ENCODE data around the gene ANGPTL2.
"Not testable (repeated sequence)": the region's sequence is repeated elsewhere in the genome, so short reads cannot be mapped to it uniquely, and the experiment has no call there.

The ANGPTL2 gene

GRCh38 chr9:127122176-127123063 lies at the start of gene ANGPTL2:
ANGPTL2 (minus strand) TSS chr9:127122635; CDS start chr9:127108731, 13,904 bp downstream.
- DNase-seq, result no peak

GRCh38 chr9:127171348-127171747 lies 48.9 kb upstream of the ANGPTL2 start:
- not testable (repeated sequence) for DNase-seq

- no peak for DNase-seq
Measured at GRCh38 chr9:127170652-127171051, 48.2 kb upstream of the ANGPTL2 start.

- no peak for DNase-seq
Measured at GRCh38 chr9:127170103-127170502, 47.7 kb upstream of the ANGPTL2 start.

- DNase-seq, result no peak
Measured at GRCh38 chr9:127169575-127169883, 47.1 kb upstream of the ANGPTL2 start.

GRCh38 chr9:127168756-127169574 lies 46.5 kb upstream of the ANGPTL2 start:
- no peak for DNase-seq

GRCh38 chr9:127167560-127168326 lies 45.3 kb upstream of the ANGPTL2 start:
- no peak for DNase-seq

GRCh38 chr9:127166651-127167524 lies 44.5 kb upstream of the ANGPTL2 start:
- no peak for DNase-seq

GRCh38 chr9:127166111-127166510 lies 43.7 kb upstream of the ANGPTL2 start:
- no peak for DNase-seq

- no peak for DNase-seq
Measured at GRCh38 chr9:127165116-127165515, 42.7 kb upstream of the ANGPTL2 start.

GRCh38 chr9:127163409-127163808 lies 41.0 kb upstream of the ANGPTL2 start:
- no peak for DNase-seq

- no peak for DNase-seq
Measured at GRCh38 chr9:127162864-127163365, 40.5 kb upstream of the ANGPTL2 start.

GRCh38 chr9:127162046-127162863 lies 39.8 kb upstream of the ANGPTL2 start:
- no peak for DNase-seq

- no peak for DNase-seq
Measured at GRCh38 chr9:127161081-127161624, 38.7 kb upstream of the ANGPTL2 start.

GRCh38 chr9:127159949-127160610 lies 37.6 kb upstream of the ANGPTL2 start:
- no peak for DNase-seq

- DNase-seq, result no peak
Measured at GRCh38 chr9:127159325-127159801, 36.9 kb upstream of the ANGPTL2 start.

GRCh38 chr9:127158786-127159324 lies 36.4 kb upstream of the ANGPTL2 start:
- no peak for DNase-seq

GRCh38 chr9:127155314-127155960 lies 33.0 kb upstream of the ANGPTL2 start:
- no peak for DNase-seq
